DMS 273 (cell line): ENCODE results near the gene CCNG2.

ENCODE experiments used
- DNase-seq: peaks from one replicate; lab custom pipeline; 2025; ENCODE audit not compliant: unreplicated experiment; lab: John Stamatoyannopoulos, UW

The CCNG2 gene

DNA sequence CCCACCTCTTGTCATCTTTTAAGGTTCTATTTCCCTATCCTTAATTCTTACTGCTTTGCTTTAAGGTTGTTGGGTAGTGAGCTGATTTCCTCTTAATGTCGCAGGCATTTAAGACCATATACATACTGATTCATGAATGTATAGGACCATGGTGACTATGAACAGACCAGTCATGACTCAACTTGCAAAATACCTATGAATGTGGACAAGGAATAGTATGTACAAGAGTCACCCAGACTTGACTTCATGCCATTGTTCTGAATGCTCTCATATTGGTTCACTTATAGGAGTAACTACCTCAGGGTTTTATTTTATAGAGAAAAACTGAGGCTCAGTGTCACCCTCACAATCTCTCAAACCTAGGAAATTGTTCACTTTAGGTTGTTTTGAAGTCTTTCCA lies 44.3 kb downstream of the CCNG2 start:
- DNase-seq = no peak

DNA sequence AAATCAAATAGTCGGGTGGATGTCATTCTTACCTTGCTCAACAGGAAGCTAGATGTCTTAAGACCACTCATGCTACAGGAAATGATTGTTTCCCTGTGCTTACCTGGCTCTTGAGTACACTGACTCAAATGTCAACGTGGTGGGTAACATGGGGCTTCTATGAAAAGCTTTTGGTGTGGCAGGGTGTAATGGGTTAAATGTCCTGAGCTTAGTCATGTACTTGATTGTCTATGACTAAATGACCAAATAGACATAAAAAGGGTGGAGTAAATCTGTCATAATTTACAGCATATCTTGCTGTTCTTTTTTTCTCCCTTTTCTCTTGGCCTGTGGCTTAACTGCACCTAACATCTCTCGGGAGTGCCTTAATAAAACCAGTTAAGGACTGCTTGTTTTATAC lies 44.9 kb downstream of the CCNG2 start:
- no peak for DNase-seq

DNA sequence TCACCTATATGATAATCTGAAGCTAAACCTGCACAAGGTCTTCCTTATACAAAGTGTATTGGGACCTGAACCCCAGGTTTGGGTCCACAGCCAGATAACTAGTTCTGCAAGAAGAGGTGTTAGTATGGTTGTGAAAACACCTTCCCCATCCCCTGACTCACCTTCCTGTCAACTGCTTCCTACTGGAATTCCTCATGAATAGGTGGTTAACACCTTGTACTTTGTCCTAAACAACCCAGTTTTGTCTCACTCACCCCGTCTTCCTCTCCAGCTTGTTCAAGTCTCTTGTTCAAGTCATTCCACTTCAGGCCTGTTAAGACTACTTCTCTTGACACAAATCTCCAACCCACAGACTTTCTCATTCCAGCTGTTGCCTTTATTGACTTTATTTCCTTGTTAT lies 45.5 kb downstream of the CCNG2 start:
- no peak for DNase-seq

DNA sequence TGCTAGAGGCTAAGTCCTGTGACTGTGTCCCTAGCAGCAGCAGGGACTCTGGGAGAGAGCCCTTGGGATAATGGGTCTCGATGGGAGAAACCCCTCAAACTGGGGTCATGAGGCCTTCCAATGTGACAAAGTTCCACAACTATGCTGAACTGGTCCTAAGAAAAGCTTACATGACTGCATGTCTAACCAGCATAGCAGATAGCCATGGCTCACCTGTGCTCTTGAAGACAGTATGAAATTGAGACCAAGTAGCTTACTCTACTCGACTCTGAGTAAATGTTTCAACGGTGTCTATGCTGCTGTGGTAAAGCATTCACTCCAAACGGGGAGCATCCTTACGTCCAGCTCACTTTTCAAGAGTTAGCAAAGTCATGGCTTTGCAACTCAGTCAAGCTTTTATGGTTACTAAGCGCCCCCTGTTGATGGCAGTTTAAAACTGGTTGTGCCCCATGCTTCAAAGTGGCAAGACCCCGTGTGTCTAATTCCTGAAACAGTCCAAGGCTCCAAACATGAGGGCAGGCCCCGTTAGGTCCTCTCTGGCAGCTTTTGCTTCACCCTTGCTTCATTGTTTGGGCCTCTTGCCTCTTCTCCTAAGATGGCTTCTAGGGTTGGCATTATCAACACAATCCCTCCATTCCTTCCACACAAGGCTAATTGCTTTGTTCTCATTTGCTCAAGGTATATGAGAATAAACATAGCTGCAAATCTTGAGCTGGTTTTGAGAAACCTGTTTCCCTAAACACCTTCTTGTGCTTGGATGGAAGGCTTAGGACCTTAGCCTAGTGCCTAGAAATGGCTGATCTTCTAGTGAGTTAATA lies 46.6 kb downstream of the CCNG2 start:
- peak; percentile 84 for DNase-seq

DNA sequence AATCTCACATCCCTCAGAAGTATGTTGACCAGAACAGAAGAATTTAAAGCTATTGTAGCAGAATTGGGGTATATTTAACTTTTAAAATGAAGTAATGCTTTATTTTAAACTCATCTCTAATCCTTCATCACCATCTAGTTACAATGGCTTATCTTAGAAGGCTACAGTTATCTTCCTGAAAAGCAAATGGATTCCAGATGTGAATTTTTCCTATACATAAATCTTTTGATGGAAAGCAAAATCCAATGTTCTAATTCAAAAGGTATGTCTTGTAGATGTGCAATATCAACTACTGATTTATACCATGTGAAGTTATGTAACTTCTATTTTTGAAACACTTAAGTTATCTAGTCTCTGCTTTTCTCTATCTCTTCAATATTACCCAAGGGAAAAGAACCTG lies 47.6 kb downstream of the CCNG2 start:
- no peak for DNase-seq

DNA sequence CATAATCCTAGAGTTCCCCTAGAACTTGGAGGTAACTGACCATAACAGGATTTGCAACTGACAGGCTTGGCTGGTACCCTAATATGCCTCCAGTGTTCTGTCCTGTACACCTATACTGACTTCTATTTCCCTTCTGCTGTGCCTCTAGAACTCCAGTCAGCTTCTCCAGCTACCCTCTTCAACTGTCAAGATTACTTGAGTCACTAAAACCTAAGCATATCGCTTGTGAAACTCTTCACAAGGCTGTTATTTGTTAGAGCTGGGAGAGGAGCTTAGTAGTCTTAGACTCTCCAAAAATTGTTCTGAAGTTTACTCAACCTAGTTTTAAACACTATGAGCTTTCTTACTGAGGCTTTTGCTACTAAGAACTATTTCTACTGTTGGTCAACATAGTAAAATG lies 52.0 kb downstream of the CCNG2 start:
- no peak for DNase-seq

DNA sequence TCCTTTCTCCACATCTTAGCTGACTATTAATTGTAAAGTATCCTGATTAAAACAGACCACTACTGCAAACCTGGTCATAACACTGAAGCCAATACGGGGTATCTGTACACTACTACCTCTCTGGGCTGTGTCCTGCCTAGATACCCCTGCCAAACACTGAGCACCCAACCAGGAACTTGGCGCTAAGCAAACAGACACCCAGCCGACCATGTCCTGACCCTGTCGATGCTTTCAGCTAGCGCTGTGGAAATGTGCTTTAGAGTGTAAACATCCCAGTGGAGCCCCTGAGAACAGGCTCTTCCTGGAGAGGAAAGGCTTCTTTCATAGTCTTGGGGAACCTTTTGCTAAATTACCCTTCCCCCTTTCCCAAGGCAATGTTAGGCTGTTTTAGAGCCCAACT lies 52.9 kb downstream of the CCNG2 start:
- DNase-seq = no peak

DNA sequence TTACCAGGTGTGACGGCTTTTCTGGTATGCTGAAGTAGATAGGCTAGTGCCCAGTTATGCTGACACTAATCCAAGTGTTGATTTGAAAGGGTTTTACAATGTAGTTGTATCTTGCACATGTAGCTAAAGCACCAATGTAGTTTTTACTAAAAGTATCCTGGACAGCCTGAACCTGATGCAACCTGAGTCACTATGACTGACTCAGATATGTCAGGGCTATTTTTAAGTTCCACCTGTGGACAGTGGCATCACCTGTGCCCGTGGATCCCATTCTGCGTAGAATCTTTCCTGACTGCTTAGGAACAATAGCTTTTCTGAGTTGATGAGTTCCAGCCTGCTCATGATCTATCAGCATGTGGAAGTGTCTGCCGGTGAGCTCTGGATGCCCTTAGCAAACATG lies 58.1 kb downstream of the CCNG2 start:
- no peak for DNase-seq

DNA sequence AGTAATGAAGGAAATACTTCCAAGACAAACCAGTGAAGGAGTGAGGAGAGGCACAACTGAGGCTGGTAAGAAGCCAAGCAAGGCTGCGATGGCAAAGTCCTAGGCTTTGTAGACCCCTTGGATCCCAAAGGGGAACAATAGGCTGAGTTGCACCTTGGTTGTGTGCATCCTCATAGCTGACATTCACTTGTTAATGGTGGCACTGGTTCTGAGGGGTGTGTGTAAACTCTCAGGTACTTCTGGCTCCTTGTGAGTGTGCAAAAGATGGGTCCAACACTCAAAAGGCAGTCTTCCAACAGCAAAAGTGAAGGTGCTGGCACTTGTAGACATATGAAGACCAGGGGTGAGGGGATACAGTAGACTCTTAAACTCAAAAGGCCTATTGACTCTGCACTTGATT lies 60.5 kb downstream of the CCNG2 start:
- DNase-seq = no peak

DNA sequence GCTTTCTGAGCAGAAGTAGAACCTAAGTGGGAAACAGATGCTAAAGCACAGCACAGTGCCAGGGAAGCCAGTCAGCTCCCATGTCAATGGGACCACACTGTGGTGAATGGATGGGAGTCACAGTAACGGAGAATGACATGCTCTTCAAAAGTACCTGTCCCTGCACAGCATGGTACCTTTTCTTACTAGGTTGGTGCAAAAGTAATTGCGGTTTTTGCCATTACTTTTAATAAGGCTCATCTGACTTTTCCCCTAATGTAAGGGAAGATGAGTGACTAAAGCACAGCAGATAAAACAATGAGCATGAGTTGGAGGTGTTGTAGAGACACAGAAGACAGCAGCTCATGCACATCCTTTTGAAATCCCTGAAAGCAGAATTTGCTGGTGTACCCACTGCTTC lies 62.3 kb downstream of the CCNG2 start:
- DNase-seq = no peak
